Stomach (tissue), 9 donors: ENCODE measurements around the gene TMA7. TPM values are rescaled to one million over a fixed set of nuclear protein-coding genes. Genes with fewer than 3 reads are reported as not detected.
A peak's percentile ranks its signal among the peaks of the same experiment; 100 is the strongest.

Experiments used
- DNase-seq, 2 donors: peaks; one replicate each; pipeline versions ENCODE4 v3.0.0 to v3.0.0-alpha.2; 2013 to 2019
- H3K27ac ChIP-seq, 5 donors: fragments of 200-600 bp in 4 of 5; sonication (generic) in 4 of 5; one replicate each; pipeline ENCODE4 v1.5.1; 2013 to 2019; ENCODE audit warnings: mild to moderate bottlenecking in 1 of 5, moderate library complexity in 1 of 5
- H3K27me3 ChIP-seq, 3 donors: fragments of 200-600 bp; sonication (generic); one replicate each; pipeline ENCODE4 v1.5.1; 2017 to 2019; ENCODE audit warnings: mixed run types in 1 of 3
- H3K36me3 ChIP-seq, 4 donors: fragments of 200-600 bp; sonication (generic); 1 replicate in 3 of 4; 2 replicates in 1 of 4; pipeline ENCODE4 v1.5.1; 2016 to 2019
- H3K4me1 ChIP-seq, 4 donors: fragments of 200-600 bp; sonication (generic); one replicate each; pipeline ENCODE4 v1.5.1; 2016 to 2019
- H3K4me3 ChIP-seq, 4 donors: fragments of 200-600 bp; sonication (generic) in 3 of 4; one replicate each; pipeline ENCODE4 v1.5.1; 2016 to 2019; ENCODE audit warnings: mild to moderate bottlenecking in 1 of 4
- H3K9me3 ChIP-seq, 4 donors: fragments of 200-600 bp; sonication (generic); one replicate each; pipeline ENCODE4 v1.5.1; 2016 to 2019
- CTCF ChIP-seq, 7 experiments: fragments of 450-650 bp in 4 of 7; fragments of 200-600 bp in 3 of 7; sonication (generic) in 3 of 7; IDR thresholded peaks; one replicate each; pipeline ENCODE4 v1.5.1; 2016 to 2019; ENCODE audit warnings: antibody characterized with exemption in 7 of 7, control low read depth in 2 of 7, mild to moderate bottlenecking in 1 of 7
- EP300 ChIP-seq: sonication (generic); formaldehyde crosslinking; IDR thresholded peaks from one replicate; pipeline ENCODE4 v1.6.1; 2017; ENCODE audit warnings: antibody characterized with exemption
- POLR2A ChIP-seq, 4 donors: fragments of 450-650 bp; IDR thresholded peaks; one replicate each; pipeline ENCODE4 v1.6.1; 2016; ENCODE audit warnings: antibody characterized with exemption in 4 of 4, control low read depth in 2 of 4, mild to moderate bottlenecking in 1 of 4, moderate library complexity in 1 of 4
- POLR2AphosphoS5 ChIP-seq, 3 donors: sonication (generic); formaldehyde crosslinking; IDR thresholded peaks; one replicate each; pipeline ENCODE4 v1.6.1; 2016; ENCODE audit warnings: antibody characterized with exemption in 3 of 3
- whole genome bisulfite sequencing, 5 donors: extraction: QIAGEN DNeasy Blood & Tissue Kit in 3 of 5; methylation state at CpG; one replicate each; pipeline versions ENCODE4 v1.1.5 to v1.1.7; 2013 to 2018; 5-methylcytosine and 5-hydroxymethylcytosine counted together
- intact Hi-C: fragments of 100-400 bp; cut with DNase I; formaldehyde crosslinking; loops from one replicate; pipeline ENCODE4 v1.15.1; 2023; ENCODE audit warnings: low total_unique reads
- polyA plus RNA-seq, 3 donors: library from polyadenylated mRNA; stranded (reverse); fragments of 200-250 nt; gene quantifications; one replicate each; pipeline ENCODE4 v1.2.3, GENCODE V29; 2013
- total RNA-seq, 5 donors: library from RNA; depleted of rRNA; stranded (reverse); fragments of >200 nt; gene quantifications; one replicate each; pipeline versions ENCODE4 v1.1.0 to v1.2.3, GENCODE V29; 2014 to 2016
- donor health status: healthy with polysubstance abuse.
- donor health status: Bipolar disorder and iron deficiency.
- donor health status: healthy.

TMA7 gene
- total and polyA plus RNA-seq, 8 donors, result 107 to 702 (median 266) TPM

GRCh38 chr3:48414376-48415250 lies 25.4 kb upstream of the TMA7 start:
- Histone ChIP-seq H3K36me3 (peaks cover 86 to 100% (median 100%) of the 10 kb centered on the region in 4 donors), H3K27ac (no peak overlapping the region), H3K9me3 (no peaks in the 10 kb centered on the region), H3K4me1 (peaks cover 0 to 8% (median 0%) of the 10 kb centered on the region in 4 donors), H3K4me3 (no peak overlapping the region), H3K27me3 (no peaks in the 10 kb centered on the region)
- DNase-seq, result no peak
- TF ChIP-seq POLR2AphosphoS5 (IDR thresholded peaks at IDR 0.05), result no peak
- TF ChIP-seq EP300, result no peak
- no peak for TF ChIP-seq POLR2A (IDR thresholded peaks at IDR 0.05)
- TF ChIP-seq CTCF (IDR thresholded peaks at IDR 0.05), result no peak
- intact Hi-C loops, result loop anchor here (10.0 kb wide), 1 partner anchor 140 kb away; no protein-coding TSS in a partner anchor
- WGBS, 5 donors, result 82 to 89% (median 86%) methylated on average over 19 to 25 of the region's 25 CpGs

- intact Hi-C loops, result loop anchor here (10.0 kb wide), 1 partner anchor 141 kb away; no protein-coding TSS in a partner anchor
- H3K27ac ChIP-seq, result no peak overlapping the region
- peaks cover 81 to 100% (median 100%) of the 10 kb centered on the region in 4 donors for H3K36me3 ChIP-seq
- H3K27me3 ChIP-seq, result no peaks in the 10 kb centered on the region
- peaks cover 0 to 8% (median 0%) of the 10 kb centered on the region in 4 donors for H3K4me1 ChIP-seq
- DNase-seq, result peak in 1 of 2 donors; percentile 29
- no peak for TF ChIP-seq CTCF (IDR thresholded peaks at IDR 0.05)
- no peak for TF ChIP-seq POLR2AphosphoS5 (IDR thresholded peaks at IDR 0.05)
- TF ChIP-seq EP300, result no peak
- TF ChIP-seq POLR2A (IDR thresholded peaks at IDR 0.05), result no peak
- no peaks in the 10 kb centered on the region for H3K9me3 ChIP-seq
- 83 to 94% (median 92%) methylated on average over 13 to 24 of the region's 24 CpGs for WGBS, 5 donors
- H3K4me3 ChIP-seq, result no peak overlapping the region
These were observed 24.7 kb upstream of the TMA7 start for GRCh38 chr3:48415251-48415953.

- H3K4me1 ChIP-seq, result peaks cover 0 to 8% (median 0%) of the 10 kb centered on the region in 4 donors
- intact Hi-C loops, result loop anchor here (10.0 kb wide), 1 partner anchor 141 kb away; no protein-coding TSS in a partner anchor
- H3K4me3 ChIP-seq, result no peak overlapping the region
- DNase-seq, result no peak
- TF ChIP-seq POLR2AphosphoS5 (IDR thresholded peaks at IDR 0.05) (no peak), CTCF (IDR thresholded peaks at IDR 0.05) (no peak), EP300 (no peak), POLR2A (IDR thresholded peaks at IDR 0.05) (no peak)
- H3K9me3 ChIP-seq, result no peaks in the 10 kb centered on the region
- WGBS, 5 donors, result 89 to 96% (median 92%) methylated on average over 7 to 14 of the region's 14 CpGs
- no peaks in the 10 kb centered on the region for H3K27me3 ChIP-seq
- H3K27ac ChIP-seq, result no peak overlapping the region
- H3K36me3 ChIP-seq, result peaks cover 74 to 100% (median 98%) of the 10 kb centered on the region in 4 donors
These were observed 24.0 kb upstream of the TMA7 start for GRCh38 chr3:48416091-48416505.

GRCh38 chr3:48416546-48416945 lies 23.5 kb upstream of the TMA7 start:
- Histone ChIP-seq H3K9me3 (no peaks in the 10 kb centered on the region), H3K27me3 (no peaks in the 10 kb centered on the region), H3K27ac (no peak overlapping the region), H3K4me1 (peaks cover 0 to 8% (median 0%) of the 10 kb centered on the region in 4 donors), H3K4me3 (no peak overlapping the region), H3K36me3 (peaks cover 69 to 100% (median 96%) of the 10 kb centered on the region in 4 donors)
- intact Hi-C loops, result loop anchor here (10.0 kb wide), 1 partner anchor 142 kb away; no protein-coding TSS in a partner anchor
- TF ChIP-seq POLR2AphosphoS5 (IDR thresholded peaks at IDR 0.05) (no peak), EP300 (no peak), POLR2A (IDR thresholded peaks at IDR 0.05) (no peak), CTCF (IDR thresholded peaks at IDR 0.05) (no peak)
- WGBS, 5 donors, result 93 to 96% (median 96%) methylated on average over 4 of the region's 4 CpGs
- DNase-seq, result no peak
